NCI-H1694 treated with DMSO at 0.1 percent for 48 hours (cell line): ENCODE measurements around the gene UBE2G1.
"Not testable (repeated sequence)": the region's sequence is repeated elsewhere in the genome, so short reads cannot be mapped to it uniquely, and the experiment has no call there.

Experiments
- DNase-seq: peaks from one replicate; lab custom pipeline; 2025; lab: John Stamatoyannopoulos, UW

The UBE2G1 gene

GRCh38 chr17:4375039-4375748 is 8.7 kb upstream of the UBE2G1 start:
- no peak for DNase-seq

DNA sequence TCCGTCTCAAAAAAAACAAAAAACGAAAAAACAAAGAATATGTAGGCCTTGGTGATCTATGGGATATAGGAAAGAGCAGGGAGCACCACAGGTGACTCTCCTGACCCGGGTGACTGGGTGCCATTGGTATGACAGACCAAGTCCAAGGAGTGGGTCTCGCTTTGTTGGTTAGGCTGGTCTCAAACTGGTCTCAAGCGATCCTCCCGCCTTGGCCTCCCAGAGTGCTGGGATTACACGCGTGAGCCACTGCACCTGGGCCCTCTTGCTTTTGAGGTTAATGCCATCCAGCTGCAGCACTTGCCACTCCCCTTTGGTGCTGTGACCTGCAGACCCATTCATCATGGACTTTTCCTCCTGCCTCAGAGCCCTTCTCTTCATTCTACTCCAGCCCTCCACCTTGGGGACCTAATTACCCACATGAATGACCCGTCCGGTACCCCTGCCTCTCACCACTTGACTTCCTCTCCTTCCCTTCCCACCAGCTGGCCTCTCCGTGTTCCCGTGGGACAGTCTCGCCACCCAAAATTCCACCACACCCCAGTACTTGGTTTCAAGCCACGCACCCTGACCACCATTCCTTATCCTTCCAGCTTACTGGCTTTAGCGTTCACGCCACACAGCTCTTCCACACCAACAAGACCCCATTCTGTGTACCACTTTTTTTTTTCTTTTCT is 3.2 kb upstream of the UBE2G1 start:
- DNase-seq: no peak

GRCh38 chr17:4368341-4368740 is 1.9 kb upstream of the UBE2G1 start:
- no peak for DNase-seq

GRCh38 chr17:4367177-4367576 is 702 bp upstream of the UBE2G1 start:
- DNase-seq: not testable (repeated sequence)

DNA sequence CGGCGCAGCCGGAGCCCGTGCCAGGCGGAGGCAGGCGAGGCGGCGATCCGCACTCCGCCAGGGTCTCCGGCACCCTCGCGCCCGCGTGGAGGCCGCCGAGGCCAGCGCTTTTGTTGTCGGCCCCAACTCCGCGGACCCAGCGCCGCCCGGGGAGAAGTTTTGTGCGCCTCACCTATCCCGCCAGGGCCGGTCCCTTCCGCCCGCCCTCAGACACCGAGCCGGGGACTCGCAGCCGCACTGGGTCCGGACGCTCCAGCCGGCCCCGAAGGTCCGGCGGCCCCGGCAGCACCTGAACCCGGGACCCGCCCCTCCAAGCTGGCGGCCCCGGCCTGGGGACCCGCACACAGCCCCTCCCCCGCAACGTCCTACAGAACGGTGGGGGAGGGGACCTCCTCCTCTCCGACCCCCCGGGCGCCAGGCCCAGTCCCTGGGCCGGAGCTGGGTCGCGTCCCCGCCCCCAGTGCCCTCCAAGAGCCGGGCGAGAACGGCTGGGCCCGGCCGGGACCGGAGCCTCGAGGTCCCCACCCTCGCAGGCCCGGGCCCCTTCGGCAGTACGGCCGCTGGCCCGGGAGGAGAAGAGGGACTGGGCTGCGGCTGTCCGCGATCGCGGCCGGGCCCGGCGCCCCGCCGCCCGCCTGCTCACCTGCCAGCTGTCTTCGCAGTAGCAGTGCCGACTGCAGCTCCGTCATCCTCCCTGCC is 698 bp downstream of the UBE2G1 start:
- no peak for DNase-seq

DNA sequence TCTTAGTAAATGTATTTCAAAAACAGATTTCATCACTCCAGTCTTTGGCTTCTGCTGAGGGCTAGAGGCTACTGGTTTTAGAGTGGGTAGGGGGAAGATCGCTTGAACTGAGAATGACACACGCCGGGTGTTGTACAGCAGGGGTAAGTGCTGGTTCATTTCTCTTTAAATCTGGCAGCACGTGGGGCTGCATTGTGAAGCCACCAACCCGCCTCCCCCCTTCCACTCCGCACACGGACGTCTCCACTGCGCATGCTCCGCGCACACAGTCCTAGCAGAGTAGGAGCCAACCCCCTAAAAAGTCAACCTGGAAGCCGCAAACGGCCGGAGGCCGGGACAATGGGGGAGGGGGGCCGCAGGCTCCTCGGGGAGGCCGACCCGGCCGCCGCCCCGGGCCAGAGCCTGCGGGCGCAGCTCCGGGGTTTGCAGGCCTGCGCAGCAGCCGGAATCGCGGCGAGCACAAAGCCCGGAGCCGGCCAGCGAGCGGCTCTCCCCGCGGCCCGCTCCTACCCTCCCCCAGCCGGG is 1.3 kb downstream of the UBE2G1 start:
- DNase-seq: peak; percentile 82

- DNase-seq: no peak
These were observed 1.8 kb downstream of the UBE2G1 start for GRCh38 chr17:4364622-4365041.

- DNase-seq: no peak
These were observed 4.3 kb downstream of the UBE2G1 start for GRCh38 chr17:4362141-4362540.

GRCh38 chr17:4358154-4358553 is 8.3 kb downstream of the UBE2G1 start:
- no peak for DNase-seq

- no peak for DNase-seq
These were observed 8.8 kb downstream of the UBE2G1 start for GRCh38 chr17:4357671-4358070.

DNA sequence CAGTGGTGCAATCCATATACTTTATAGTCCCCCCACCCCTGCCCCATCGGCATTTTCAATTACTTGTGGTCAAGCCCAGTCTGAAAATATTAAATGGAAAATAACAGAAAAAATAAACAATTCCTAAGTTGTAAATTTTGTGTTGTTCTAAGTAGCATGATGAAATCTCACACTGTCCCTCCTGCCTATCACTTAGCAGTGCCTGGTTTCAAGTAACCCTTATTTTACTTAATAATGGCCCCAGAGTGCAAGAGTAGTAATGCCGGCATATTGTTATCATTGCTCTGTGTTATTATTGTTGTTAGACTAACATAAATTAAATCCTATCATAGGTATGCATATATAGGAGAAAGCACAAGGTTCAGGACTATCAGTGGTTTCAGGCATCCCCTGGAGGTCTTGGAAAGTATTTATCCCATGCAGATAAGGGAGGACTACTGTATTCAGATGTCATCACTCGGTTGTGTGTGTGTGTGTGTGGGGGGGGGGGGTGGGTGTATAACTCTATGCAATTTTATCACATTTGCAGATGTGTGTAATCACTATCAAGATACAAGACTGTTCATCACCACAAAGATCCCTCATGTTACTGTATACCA is 9.3 kb downstream of the UBE2G1 start:
- no peak for DNase-seq

GRCh38 chr17:4354862-4355514 is 11.5 kb downstream of the UBE2G1 start:
- DNase-seq: no peak

GRCh38 chr17:4354206-4354605 is 12.3 kb downstream of the UBE2G1 start:
- DNase-seq: no peak

DNA sequence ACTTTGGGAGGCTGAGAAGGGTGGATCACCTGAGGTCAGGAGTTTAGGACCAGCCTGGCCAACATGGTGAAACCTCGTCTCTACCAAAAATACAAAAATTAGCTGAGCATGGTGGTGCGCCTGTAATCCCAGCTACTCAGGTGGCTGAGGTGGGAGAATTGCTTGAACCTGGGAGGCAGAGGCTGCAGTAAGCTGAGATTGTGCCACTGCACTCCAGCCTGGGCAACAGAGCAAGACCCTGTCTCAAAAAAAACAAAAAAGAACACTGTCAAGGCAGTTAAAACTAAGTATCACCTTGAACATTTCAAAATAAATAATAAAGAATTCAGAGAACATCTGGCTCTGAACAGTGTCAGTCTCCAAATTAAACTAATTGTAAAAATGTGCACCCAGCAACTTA is 16.3 kb downstream of the UBE2G1 start:
- DNase-seq: not testable (repeated sequence)

- DNase-seq: no peak
These were observed 20.8 kb downstream of the UBE2G1 start for GRCh38 chr17:4345581-4346252.

GRCh38 chr17:4344926-4345325 is 21.5 kb downstream of the UBE2G1 start:
- DNase-seq: no peak

- no peak for DNase-seq
These were observed 23.9 kb downstream of the UBE2G1 start for GRCh38 chr17:4342535-4342934.

GRCh38 chr17:4341616-4341977 is 24.9 kb downstream of the UBE2G1 start:
- DNase-seq: no peak

GRCh38 chr17:4340914-4341615 is 25.4 kb downstream of the UBE2G1 start:
- DNase-seq: no peak

DNA sequence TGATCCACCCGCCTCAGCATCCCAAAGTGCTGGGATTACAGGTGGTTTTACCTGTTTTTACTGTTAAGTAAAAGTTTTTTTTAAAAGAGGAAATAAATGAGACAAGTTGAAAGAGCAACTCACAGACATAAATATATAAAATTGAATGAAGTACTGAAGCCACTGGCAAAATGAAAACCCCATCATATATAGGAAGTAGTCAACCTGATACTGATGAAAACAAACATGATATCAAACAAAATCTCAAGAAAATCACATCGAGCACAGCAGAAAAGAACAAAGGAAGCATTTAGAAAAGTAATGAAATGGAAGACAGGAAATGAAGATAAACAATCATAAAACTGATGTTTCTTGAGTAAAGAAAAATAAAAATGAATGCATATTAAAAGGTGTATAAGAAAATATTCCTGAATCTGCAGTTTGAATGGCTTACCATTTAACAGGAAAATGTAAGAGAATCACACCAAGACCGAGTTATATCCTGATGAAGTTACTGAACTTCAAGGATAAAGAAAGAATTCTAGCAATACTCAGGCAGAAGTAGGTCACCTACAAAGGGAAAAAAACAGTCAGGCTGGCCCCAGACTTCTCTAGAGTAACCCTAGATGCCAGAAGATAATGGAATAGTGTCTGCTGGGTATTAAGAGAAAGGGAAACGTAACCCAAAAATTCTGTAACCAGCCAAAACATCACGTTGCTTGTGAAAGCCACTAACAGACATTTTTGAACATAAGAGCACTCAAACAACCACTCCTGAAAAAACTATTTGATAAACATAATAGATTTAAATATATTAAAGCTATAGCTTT is 31.5 kb downstream of the UBE2G1 start:
- no peak for DNase-seq
